Activated B cell treated with CpG ODN at 0.5 μM for 24 hours (primary cell): ENCODE results near the gene PRUNE1. TPM values are rescaled to one million over a fixed set of nuclear protein-coding genes. Genes with fewer than 3 reads are reported as not detected.

ENCODE experiments used
- ATAC-seq: fragments of 200-7000 bp; cut with Tn5 transposase; one replicate; pipeline ENCODE4 v1.10.0; 2021; ENCODE audit warnings: low read depth, mild to moderate bottlenecking, moderate library complexity
- CTCF ChIA-PET: fragments of 350-600 bp; sonication (Branson Sonifier 250); formaldehyde crosslinking; loops from one replicate; lab custom pipeline; 2021; ENCODE audit warnings: antibody characterized with exemption; lab: Charles Lee
- POLR2A ChIA-PET: fragments of 350-600 bp; sonication (Branson Sonifier 250); formaldehyde crosslinking; loops from one replicate; lab custom pipeline; 2021; ENCODE audit warnings: antibody characterized with exemption; lab: Charles Lee
- DNase-seq: peaks from one replicate; pipeline ENCODE4 v3.0.0; 2022
- H3K27ac Mint-ChIP-seq: one replicate; pipeline ENCODE4 v1.8.0; 2020; ENCODE audit warnings: mixed read lengths
- H3K27me3 Mint-ChIP-seq: one replicate; pipeline ENCODE4 v1.8.0; 2021; ENCODE audit warnings: mixed read lengths
- H3K36me3 Mint-ChIP-seq: one replicate; pipeline ENCODE4 v1.8.0; 2021; ENCODE audit warnings: low read depth, mixed read lengths
- H3K4me1 Mint-ChIP-seq: one replicate; pipeline ENCODE4 v1.8.0; 2021; ENCODE audit warnings: mixed read lengths
- H3K4me3 Mint-ChIP-seq: one replicate; pipeline ENCODE4 v1.8.0; 2020; ENCODE audit warnings: mild to moderate bottlenecking, mixed read lengths
- H3K9me3 Mint-ChIP-seq: one replicate; pipeline ENCODE4 v1.8.0; 2020; ENCODE audit warnings: mixed read lengths
- intact Hi-C: fragments of 100-400 bp; cut with micrococcal nuclease; formaldehyde crosslinking; loops from one replicate; pipeline ENCODE4 v1.15.1; 2024
- total RNA-seq: library from RNA; stranded (reverse); gene quantifications from 2 replicates; pipeline ENCODE4 v1.2.3, GENCODE V29; 2022
- TF ChIP-seq, protein P1 (sequence below): fragments of 200-600 bp; IDR thresholded peaks from one replicate; pipeline ENCODE4 v1.8.0; 2022; ENCODE audit warnings: antibody characterized with exemption, mild to moderate bottlenecking

PRUNE1 gene
- total RNA-seq, 1 donor from 2014 or later = 14.2 TPM

DNA sequence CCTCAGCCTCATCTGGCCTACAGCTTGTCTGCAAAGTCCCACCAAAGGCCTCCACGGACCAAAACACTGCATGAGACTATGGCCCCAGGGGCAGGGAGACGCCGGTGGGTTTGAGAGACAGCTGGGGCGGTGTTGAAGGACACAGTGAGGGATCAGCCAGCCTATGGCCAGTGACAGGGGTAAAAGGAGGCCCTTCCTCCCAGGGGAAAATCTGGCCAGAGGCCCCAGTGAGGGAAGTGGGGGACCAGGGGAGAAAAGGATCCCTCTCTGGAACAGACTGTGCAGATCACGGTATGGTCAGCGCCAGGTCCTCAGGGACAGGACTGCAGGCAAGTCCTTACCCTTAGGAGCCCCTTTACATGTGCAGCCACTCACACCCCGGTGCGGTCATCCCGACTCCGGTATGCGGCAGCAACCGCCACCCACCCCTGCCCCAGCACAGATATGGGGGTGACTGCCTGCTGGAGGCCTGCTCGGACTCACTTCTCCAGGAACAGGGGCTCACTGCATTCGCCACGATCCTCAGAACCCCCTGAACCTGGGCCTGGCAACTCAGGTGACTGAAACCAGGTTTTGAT is 34.9 kb upstream of the PRUNE1 start:
- Mint-ChIP-seq H3K4me1 (peaks cover 58% of the 10 kb centered on the region), H3K9me3 (no peaks in the 10 kb centered on the region), H3K4me3 (peak overlapping the region; percentile 83), H3K27me3 (no peaks in the 10 kb centered on the region), H3K36me3 (peaks cover 12% of the 10 kb centered on the region), H3K27ac (peak overlapping the region; percentile 85)
- intact Hi-C loops = loop anchor here (10.0 kb wide), 1 partner anchor 739 kb away; the partner anchor contains the start of gene ANP32E
- CTCF ChIA-PET = interaction anchor here (0.7 to 1.1 kb wide), 3 partner anchors 13 to 43 kb away, joined by 3 to 4 read pairs (median 3); no protein-coding TSS in a partner anchor
- POLR2A ChIA-PET = interaction anchor here (0.6 to 2.1 kb wide), 16 partner anchors 11 to 524 kb away, joined by 3 to 9 read pairs (median 4); partner anchors contain the start of genes CTSS, ENSA, GABPB2 and MCL1
- TF ChIP-seq, protein P1, sequence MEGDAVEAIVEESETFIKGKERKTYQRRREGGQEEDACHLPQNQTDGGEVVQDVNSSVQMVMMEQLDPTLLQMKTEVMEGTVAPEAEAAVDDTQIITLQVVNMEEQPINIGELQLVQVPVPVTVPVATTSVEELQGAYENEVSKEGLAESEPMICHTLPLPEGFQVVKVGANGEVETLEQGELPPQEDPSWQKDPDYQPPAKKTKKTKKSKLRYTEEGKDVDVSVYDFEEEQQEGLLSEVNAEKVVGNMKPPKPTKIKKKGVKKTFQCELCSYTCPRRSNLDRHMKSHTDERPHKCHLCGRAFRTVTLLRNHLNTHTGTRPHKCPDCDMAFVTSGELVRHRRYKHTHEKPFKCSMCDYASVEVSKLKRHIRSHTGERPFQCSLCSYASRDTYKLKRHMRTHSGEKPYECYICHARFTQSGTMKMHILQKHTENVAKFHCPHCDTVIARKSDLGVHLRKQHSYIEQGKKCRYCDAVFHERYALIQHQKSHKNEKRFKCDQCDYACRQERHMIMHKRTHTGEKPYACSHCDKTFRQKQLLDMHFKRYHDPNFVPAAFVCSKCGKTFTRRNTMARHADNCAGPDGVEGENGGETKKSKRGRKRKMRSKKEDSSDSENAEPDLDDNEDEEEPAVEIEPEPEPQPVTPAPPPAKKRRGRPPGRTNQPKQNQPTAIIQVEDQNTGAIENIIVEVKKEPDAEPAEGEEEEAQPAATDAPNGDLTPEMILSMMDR = no peak
- no peak for ATAC-seq
- peak; percentile 22 for DNase-seq

DNA sequence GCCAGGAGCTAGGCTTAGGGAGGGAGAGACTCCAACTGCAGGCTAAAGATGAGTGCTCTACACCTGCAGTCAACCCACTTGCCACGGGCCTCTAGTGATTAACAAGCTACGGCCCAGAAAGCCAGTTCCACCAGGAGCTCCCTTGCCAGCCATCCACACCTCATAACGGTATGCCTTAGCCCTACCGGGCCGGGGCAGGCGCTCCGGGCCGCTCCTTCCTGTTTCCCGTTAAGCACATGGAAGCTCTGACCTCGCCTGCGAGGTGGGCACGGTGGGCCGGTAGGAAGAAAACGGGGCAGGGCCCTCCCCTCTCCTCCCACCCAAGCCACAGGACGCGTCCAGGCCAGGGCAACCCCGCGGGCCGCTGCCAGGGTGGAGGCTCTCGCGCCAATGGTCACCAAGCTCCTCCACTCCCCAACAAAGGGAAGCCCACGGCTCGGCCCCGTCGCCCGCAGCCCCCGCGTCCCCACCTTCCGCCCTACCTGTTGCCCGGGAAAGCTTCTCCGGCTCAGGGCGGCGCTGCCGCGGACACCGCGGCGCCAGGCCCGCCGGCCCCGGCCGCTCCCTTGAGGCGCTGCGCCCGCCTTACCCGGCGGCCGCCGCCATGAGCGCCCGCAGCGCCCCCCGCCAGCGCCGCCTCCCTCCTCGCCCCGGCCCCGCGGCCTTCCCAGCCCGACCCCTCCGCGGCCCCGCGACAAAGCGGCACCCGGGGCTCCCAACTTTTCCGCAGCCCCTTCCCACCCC is 34.2 kb upstream of the PRUNE1 start:
- Mint-ChIP-seq H3K9me3 (no peaks in the 10 kb centered on the region), H3K4me1 (peaks cover 62% of the 10 kb centered on the region)

DNA sequence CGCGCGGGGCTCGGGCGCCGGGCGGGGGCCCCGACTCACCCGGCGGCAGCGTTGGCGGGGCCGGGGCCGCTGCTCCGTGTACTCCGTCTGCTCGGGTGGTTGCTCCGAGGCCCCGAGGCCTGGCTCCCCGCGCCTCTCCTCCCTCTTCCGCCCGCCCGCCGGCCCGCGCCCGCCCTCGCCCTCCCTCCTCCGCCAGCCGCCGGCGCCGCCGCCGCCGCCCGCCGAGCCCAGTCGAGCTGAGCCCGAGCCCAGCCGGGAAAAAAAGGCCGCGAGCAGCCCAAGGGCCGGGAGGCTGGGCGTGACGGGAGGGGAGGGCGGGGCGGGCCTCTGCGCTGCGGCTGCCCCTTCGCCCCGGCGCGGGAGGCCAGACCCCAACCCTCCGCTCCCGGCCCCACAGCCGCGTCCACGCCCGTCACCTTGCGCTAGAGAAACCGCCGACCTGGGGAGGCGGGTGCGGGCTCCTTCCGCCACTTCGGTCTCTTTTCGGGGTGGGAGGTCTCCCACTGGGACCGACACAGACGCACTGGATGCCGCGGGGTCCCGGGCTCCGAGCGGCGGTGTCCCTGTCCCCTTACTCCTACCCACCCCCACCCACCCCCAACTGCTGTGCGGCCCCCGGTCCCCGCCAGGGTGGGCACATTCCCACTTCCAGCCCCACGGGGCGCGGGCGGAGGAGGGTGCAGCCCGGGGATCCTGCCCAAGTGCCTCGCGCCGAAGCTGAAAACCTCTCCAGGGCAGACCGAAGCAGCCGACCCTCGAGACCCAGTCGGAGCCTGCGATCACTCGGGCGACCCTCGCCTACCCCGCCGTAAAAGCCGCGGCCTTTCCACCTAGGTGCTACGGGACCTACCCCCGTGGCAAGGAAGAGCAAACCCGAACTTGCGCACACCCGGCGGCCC is 33.4 kb upstream of the PRUNE1 start, which contains the start of gene CERS2:
CERS2 (minus strand) TSS at position 256 of the 899 bp plus-strand sequence. CDS start 5,745 bp downstream, outside the sequence.
- intact Hi-C loops = loop anchor here (1.0 to 10.0 kb wide), 4 partner anchors 48 to 740 kb away; partner anchors contain the start of genes ANP32E, ARNT, SETDB1 and TARS2
- DNase-seq (peak; percentile 68), ATAC-seq (peak; percentile 53)
- CTCF ChIA-PET = interaction anchor here (1.1 to 1.8 kb wide), 2 partner anchors 21 to 44 kb away, joined by 3 to 7 read pairs; no protein-coding TSS in a partner anchor
- H3K4me1 Mint-ChIP-seq = peaks cover 69% of the 10 kb centered on the region
- POLR2A ChIA-PET = interaction anchor here (0.6 to 2.1 kb wide), 10 partner anchors 12 to 411 kb away, joined by 3 to 9 read pairs (median 5); partner anchors contain the start of genes CTSS, GABPB2, MCL1 and MINDY1
- TF ChIP-seq, protein P1 = no peak
- H3K9me3 Mint-ChIP-seq = no peaks in the 10 kb centered on the region
- H3K27me3 Mint-ChIP-seq = no peaks in the 10 kb centered on the region
- peak within 1 kb of the TSS; percentile 85 for H3K27ac Mint-ChIP-seq
- peak within 1 kb of the TSS; percentile 83 for H3K4me3 Mint-ChIP-seq
- no peaks in the 10 kb centered on the region for H3K36me3 Mint-ChIP-seq

More for the DNA sequence above, 34.2 kb upstream of the PRUNE1 start:
- intact Hi-C loops = loop anchor here (1.0 to 10.0 kb wide), 4 partner anchors 47 to 739 kb away; partner anchors contain the start of genes ANP32E, ARNT, SETDB1 and TARS2
- DNase-seq (peak; percentile 66), ATAC-seq (peak; percentile 30)
- H3K27me3 Mint-ChIP-seq = no peaks in the 10 kb centered on the region
- ChIA-PET POLR2A (interaction anchor here (0.6 to 2.1 kb wide), 17 partner anchors 11 to 524 kb away, joined by 3 to 9 read pairs (median 4); partner anchors contain the start of genes CTSS, ENSA, GABPB2 and MCL1), CTCF (interaction anchor here (0.7 to 1.1 kb wide), 3 partner anchors 14 to 43 kb away, joined by 3 to 4 read pairs (median 3); no protein-coding TSS in a partner anchor)
- H3K4me3 Mint-ChIP-seq = peak overlapping the region; percentile 83
- peak overlapping the region; percentile 85 for H3K27ac Mint-ChIP-seq
- peaks cover 5% of the 10 kb centered on the region for H3K36me3 Mint-ChIP-seq
- TF ChIP-seq, protein P1 = no peak

DNA sequence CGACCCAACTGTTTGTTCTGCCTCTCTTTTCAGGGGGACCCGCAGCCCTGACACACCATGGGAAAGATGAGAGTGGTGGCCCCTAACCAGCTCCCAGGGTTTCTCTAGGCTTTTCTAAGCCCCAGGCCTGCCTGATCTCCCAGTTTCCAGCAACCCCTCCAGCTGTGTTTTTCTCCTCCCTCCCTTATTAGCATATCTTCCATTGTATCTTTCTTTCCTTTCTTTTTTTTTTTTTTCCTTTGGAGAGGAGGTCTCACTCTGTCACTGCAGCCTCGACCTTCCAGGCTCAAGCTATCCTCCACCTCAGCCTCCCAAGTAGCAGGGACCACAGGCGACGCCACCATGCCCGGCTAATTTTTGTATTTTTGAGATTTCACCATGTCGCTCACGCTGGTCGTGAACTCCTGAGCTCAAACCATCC is 31.8 kb upstream of the PRUNE1 start:
- intact Hi-C loops = loop anchor here (10.0 kb wide), 1 partner anchor 742 kb away; the partner anchor contains the start of gene ANP32E
- Mint-ChIP-seq H3K27me3 (no peaks in the 10 kb centered on the region), H3K9me3 (no peaks in the 10 kb centered on the region), H3K4me3 (peak overlapping the region; percentile 83), H3K27ac (peak overlapping the region; percentile 69), H3K36me3 (no peaks in the 10 kb centered on the region), H3K4me1 (peaks cover 59% of the 10 kb centered on the region)
- ATAC-seq (no peak), DNase-seq (no peak)
- POLR2A ChIA-PET = interaction anchor here (1.0 kb wide), 2 partner anchors 155 to 211 kb away, joined by 3 to 5 read pairs; partner anchors contain the start of gene CTSS
- TF ChIP-seq, protein P1 = no peak
- CTCF ChIA-PET = interaction anchor here (0.7 to 1.8 kb wide), 2 partner anchors 19 to 64 kb away, joined by 4 to 7 read pairs; no protein-coding TSS in a partner anchor
